Measurements from ENCODE around the gene ADGRL2. TPM values are rescaled to one million over a fixed set of nuclear protein-coding genes. Genes with fewer than 3 reads are reported as not detected.

Gene ADGRL2
- total and polyA plus RNA-seq, 3 donors from 2014 or later: 13.5 to 25.2 (median 13.8) TPM

DNA sequence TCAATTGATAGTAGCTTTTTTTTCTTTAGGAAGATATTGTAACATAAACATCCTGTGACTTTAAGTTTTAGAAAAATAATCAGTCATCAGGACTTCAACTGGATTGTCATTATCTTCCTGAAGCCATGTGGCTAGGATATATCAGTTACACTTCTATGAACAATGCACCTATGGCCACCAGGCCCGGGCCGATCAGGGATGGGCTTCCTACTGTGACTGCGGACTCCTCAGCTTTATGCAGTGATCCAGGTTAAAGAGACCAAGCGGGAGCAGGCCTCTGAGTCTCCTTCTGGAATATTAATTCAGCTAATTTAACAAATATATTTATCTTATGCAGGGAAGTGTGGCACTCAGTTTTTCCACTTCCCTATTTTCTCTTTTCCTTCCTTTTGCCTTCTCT is 200.6 kb downstream of the ADGRL2 start:
- DNase-seq: no peak
- H3K27me3 ChIP-seq: no peaks in the 10 kb centered on the region
- no peaks in the 10 kb centered on the region for H3K9me3 ChIP-seq
- no peaks in the 10 kb centered on the region for H3K4me1 ChIP-seq
- no peak overlapping the region for H3K4me3 ChIP-seq
- no peak overlapping the region for H3K27ac ChIP-seq
- 81 to 89% methylated on average over 4 of the region's 4 CpGs for WGBS, 2 donors
- H3K36me3 ChIP-seq (ENCODE audit: low read depth, missing control alignments): no peaks in the 10 kb centered on the region
- TF ChIP-seq, protein P1, sequence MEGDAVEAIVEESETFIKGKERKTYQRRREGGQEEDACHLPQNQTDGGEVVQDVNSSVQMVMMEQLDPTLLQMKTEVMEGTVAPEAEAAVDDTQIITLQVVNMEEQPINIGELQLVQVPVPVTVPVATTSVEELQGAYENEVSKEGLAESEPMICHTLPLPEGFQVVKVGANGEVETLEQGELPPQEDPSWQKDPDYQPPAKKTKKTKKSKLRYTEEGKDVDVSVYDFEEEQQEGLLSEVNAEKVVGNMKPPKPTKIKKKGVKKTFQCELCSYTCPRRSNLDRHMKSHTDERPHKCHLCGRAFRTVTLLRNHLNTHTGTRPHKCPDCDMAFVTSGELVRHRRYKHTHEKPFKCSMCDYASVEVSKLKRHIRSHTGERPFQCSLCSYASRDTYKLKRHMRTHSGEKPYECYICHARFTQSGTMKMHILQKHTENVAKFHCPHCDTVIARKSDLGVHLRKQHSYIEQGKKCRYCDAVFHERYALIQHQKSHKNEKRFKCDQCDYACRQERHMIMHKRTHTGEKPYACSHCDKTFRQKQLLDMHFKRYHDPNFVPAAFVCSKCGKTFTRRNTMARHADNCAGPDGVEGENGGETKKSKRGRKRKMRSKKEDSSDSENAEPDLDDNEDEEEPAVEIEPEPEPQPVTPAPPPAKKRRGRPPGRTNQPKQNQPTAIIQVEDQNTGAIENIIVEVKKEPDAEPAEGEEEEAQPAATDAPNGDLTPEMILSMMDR (IDR thresholded peaks at IDR 0.05): no peak
- TF ChIP-seq POLR2A (IDR thresholded peaks at IDR 0.05): no peak
- intact Hi-C loops (cut with DNase I; ENCODE audit: low total_unique reads): no loop called here

DNA sequence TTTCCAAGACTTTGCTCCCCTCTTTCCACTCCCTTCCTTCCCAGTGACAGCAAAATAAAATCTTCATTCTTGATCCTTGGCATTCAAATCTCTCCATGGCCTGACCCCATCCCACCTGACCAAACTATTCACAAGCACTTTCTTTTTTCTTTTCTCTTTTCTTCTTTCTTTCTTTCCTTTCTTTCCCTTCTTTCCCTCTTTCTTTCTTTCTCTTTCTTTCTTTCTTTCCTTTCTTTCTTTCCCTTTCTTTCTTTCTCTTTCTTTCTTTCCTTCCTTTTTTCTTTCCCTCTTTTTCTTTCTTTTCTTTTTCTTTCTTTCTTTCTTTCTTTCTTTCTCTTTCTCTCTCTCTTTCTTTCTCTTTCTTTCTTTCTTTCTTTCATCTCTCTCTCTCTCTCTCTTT is 207.1 kb downstream of the ADGRL2 start:
- no peaks in the 10 kb centered on the region for H3K4me1 ChIP-seq
- H3K36me3 ChIP-seq (ENCODE audit: low read depth, missing control alignments): no peaks in the 10 kb centered on the region
- no peak overlapping the region for H3K4me3 ChIP-seq
- no peaks in the 10 kb centered on the region for H3K27me3 ChIP-seq
- no peak for TF ChIP-seq POLR2A (IDR thresholded peaks at IDR 0.05)
- TF ChIP-seq, protein P1 (IDR thresholded peaks at IDR 0.05): no peak
- no peak for DNase-seq
- intact Hi-C loops (cut with DNase I; ENCODE audit: low total_unique reads): no loop called here
- no peaks in the 10 kb centered on the region for H3K9me3 ChIP-seq
- H3K27ac ChIP-seq: no peak overlapping the region

DNA sequence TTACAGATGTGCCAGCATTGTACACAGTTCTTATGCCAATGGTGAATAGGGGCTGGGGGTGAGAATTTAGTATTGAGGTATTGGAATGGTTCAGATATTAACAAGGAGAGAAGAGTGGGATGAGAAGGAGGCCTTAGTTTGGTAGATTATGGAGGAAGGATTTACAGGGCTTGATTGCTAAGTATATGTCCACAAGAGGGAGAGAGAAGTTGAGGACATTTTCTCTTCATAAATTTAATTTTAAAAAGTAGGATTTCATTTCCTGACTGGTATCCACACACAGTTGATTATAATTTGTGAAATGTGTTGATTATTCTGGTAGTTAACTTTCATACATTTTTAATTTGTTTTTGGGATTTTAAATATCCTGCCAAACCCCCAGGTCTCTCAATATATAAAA is 213.0 kb downstream of the ADGRL2 start:
- TF ChIP-seq, protein P1 (IDR thresholded peaks at IDR 0.05): no peak
- TF ChIP-seq POLR2A (IDR thresholded peaks at IDR 0.05): no peak
- Histone ChIP-seq H3K36me3 (ENCODE audit: low read depth, missing control alignments) (no peaks in the 10 kb centered on the region), H3K27ac (no peak overlapping the region), H3K4me3 (no peak overlapping the region), H3K27me3 (no peaks in the 10 kb centered on the region), H3K9me3 (no peaks in the 10 kb centered on the region), H3K4me1 (no peaks in the 10 kb centered on the region)
- intact Hi-C loops (cut with DNase I; ENCODE audit: low total_unique reads): no loop called here
- no peak for DNase-seq

DNA sequence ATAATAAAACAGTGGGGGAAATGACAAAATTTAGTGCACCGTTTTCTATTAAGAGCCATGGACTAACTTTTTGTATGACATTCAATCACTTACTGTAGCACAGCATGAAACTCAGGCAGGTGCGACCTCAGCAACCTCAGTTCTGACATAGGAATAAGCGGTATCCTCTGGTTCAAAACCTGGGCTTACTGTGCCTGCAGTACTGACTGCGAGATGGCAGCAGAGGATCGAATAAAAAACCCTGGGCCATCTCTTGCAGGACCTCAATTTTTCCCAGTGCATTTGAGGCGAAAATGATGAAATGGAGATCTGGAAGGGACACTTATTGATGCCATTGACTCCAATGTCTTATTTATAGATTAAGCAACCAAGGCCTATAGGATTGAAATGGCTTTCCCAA is 214.7 kb downstream of the ADGRL2 start:
- Histone ChIP-seq H3K36me3 (ENCODE audit: low read depth, missing control alignments) (no peaks in the 10 kb centered on the region), H3K9me3 (no peaks in the 10 kb centered on the region), H3K27ac (no peak overlapping the region), H3K27me3 (no peaks in the 10 kb centered on the region), H3K4me3 (no peak overlapping the region), H3K4me1 (no peaks in the 10 kb centered on the region)
- TF ChIP-seq, protein P1 (IDR thresholded peaks at IDR 0.05): no peak
- TF ChIP-seq POLR2A (IDR thresholded peaks at IDR 0.05): no peak
- WGBS, 2 donors: 94 to 96% methylated on average over 6 of the region's 6 CpGs
- intact Hi-C loops (cut with DNase I; ENCODE audit: low total_unique reads): no loop called here
- no peak for DNase-seq

DNA sequence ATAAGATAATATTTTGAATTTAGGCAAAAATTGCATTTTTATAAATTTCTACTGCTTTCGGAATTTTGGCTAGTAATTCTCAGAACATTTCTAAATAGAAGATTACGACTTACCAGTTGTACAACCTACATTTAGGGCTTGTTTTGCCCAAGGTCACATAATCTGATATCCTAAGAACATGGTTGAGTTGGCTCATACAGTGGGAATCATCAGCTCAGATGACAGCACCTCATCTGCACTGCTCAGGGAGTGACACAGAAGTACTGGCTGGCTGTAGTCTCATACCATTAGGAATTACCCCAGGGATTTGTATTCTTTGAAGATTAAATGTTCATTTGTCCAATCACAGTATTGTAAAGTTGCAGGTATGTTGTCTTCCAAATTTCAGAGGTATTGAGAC is 217.6 kb downstream of the ADGRL2 start:
- no peak overlapping the region for H3K4me3 ChIP-seq
- TF ChIP-seq, protein P1 (IDR thresholded peaks at IDR 0.05): no peak
- no peak for TF ChIP-seq POLR2A (IDR thresholded peaks at IDR 0.05)
- DNase-seq: no peak
- no peaks in the 10 kb centered on the region for H3K4me1 ChIP-seq
- 81 to 91% methylated on average over 2 of the region's 2 CpGs for WGBS, 2 donors
- no peaks in the 10 kb centered on the region for H3K9me3 ChIP-seq
- no peaks in the 10 kb centered on the region for H3K36me3 ChIP-seq (ENCODE audit: low read depth, missing control alignments)
- no peak overlapping the region for H3K27ac ChIP-seq
- intact Hi-C loops (cut with DNase I; ENCODE audit: low total_unique reads): no loop called here
- H3K27me3 ChIP-seq: no peaks in the 10 kb centered on the region

Measured in testis (tissue), 3 donors.